CD14-positive monocyte (primary cell): ENCODE results near the gene SDR42E1. TPM values are rescaled to one million over a fixed set of nuclear protein-coding genes. Genes with fewer than 3 reads are reported as not detected.

Source experiments
- DNase-seq, 3 donors: peaks; one replicate each; pipeline ENCODE4 v3.0.0-alpha.2; 2011 to 2022
- H2AFZ ChIP-seq: 2 replicates; pipeline ENCODE4 v1.6.0; 2012; ENCODE audit warnings: mild to moderate bottlenecking, low read depth, low read length, inconsistent platforms; ENCODE audit not compliant: insufficient read depth, poor library complexity, severe bottlenecking
- H3K27ac ChIP-seq, 2 donors: 1 replicate in 1 of 2; 2 replicates in 1 of 2; pipeline ENCODE4 v1.5.1; 2012 to 2013; ENCODE audit warnings: low read length in 2 of 2, control low read depth in 1 of 2, inconsistent platforms in 1 of 2, low read depth in 1 of 2, mild to moderate bottlenecking in 1 of 2
- H3K27me3 ChIP-seq, 2 donors: one replicate each; pipeline versions ENCODE4 v1.6.0 to v1.6.1; 2011 to 2013; ENCODE audit warnings: low read length in 2 of 2; ENCODE audit not compliant: control insufficient read depth in 2 of 2, insufficient read depth in 2 of 2
- H3K36me3 ChIP-seq, 2 donors: replicated peaks in 1 of 2; 1 replicate in 1 of 2; 2 replicates in 1 of 2; pipeline versions ENCODE4 v1.5.1 to v1.6.1; 2012 to 2013; ENCODE audit warnings: low read length in 2 of 2, control low read depth in 1 of 2, inconsistent platforms in 1 of 2, mild to moderate bottlenecking in 1 of 2; ENCODE audit not compliant: insufficient read depth in 2 of 2, control insufficient read depth in 1 of 2
- H3K4me1 ChIP-seq, 2 donors: 1 replicate in 1 of 2; 2 replicates in 1 of 2; pipeline versions ENCODE4 v1.5.1 to v1.6.1; 2012 to 2013; ENCODE audit warnings: low read length in 2 of 2, control low read depth in 1 of 2, inconsistent platforms in 1 of 2, mild to moderate bottlenecking in 1 of 2, moderate library complexity in 1 of 2; ENCODE audit not compliant: insufficient read depth in 2 of 2, control insufficient read depth in 1 of 2
- H3K4me2 ChIP-seq: replicated peaks from 2 replicates; pipeline ENCODE3; 2012; ENCODE audit warnings: low read length, moderate library complexity, mild to moderate bottlenecking; ENCODE audit not compliant: poor library complexity, severe bottlenecking; ENCODE audit errors: extremely low read depth
- H3K4me3 ChIP-seq, 3 experiments: fragments of 200-600 bp in 1 of 3; sonication (generic) in 1 of 3; replicated peaks in 1 of 3; 1 replicate in 2 of 3; 2 replicates in 1 of 3; pipeline ENCODE4 v1.5.1; 2011 to 2013; ENCODE audit warnings: low read length in 3 of 3, mild to moderate bottlenecking in 3 of 3, control low read depth in 2 of 3, low read depth in 2 of 3, inconsistent platforms in 1 of 3, moderate library complexity in 1 of 3
- H3K79me2 ChIP-seq: 2 replicates; pipeline ENCODE4 v1.6.0; 2012; ENCODE audit warnings: mild to moderate bottlenecking, control low read depth, inconsistent platforms, low read length, moderate library complexity; ENCODE audit not compliant: insufficient read depth
- H3K9ac ChIP-seq: 2 replicates; pipeline ENCODE4 v1.6.0; 2017; ENCODE audit warnings: low read length, mild to moderate bottlenecking; ENCODE audit not compliant: insufficient read depth, poor library complexity, severe bottlenecking
- H3K9me3 ChIP-seq, 2 donors: replicated peaks in 1 of 2; 1 replicate in 1 of 2; 2 replicates in 1 of 2; pipeline versions ENCODE4 v1.5.1 to v1.6.1; 2012 to 2013; ENCODE audit warnings: low read length in 2 of 2, control low read depth in 1 of 2; ENCODE audit not compliant: control insufficient read depth in 1 of 2, insufficient read depth in 1 of 2
- H4K20me1 ChIP-seq: 2 replicates; pipeline ENCODE4 v1.6.0; 2012; ENCODE audit warnings: mild to moderate bottlenecking, low read length, control low read depth, moderate library complexity; ENCODE audit not compliant: insufficient read depth
- H3K27ac Mint-ChIP-seq, 7 donors: one replicate each; pipeline ENCODE4 v1.8.0; 2020; ENCODE audit warnings: mild to moderate bottlenecking in 7 of 7, mixed read lengths in 7 of 7, moderate library complexity in 6 of 7, inconsistent platforms in 2 of 7
- H3K27me3 Mint-ChIP-seq, 3 donors: one replicate each; pipeline ENCODE4 v1.8.0; 2021 to 2022; ENCODE audit warnings: low read depth in 3 of 3, mild to moderate bottlenecking in 3 of 3, mixed read lengths in 3 of 3, moderate library complexity in 3 of 3, inconsistent platforms in 1 of 3
- H3K36me3 Mint-ChIP-seq, 2 donors: one replicate each; pipeline ENCODE4 v1.8.0; 2020; ENCODE audit warnings: mixed read lengths in 2 of 2, inconsistent platforms in 1 of 2, mild to moderate bottlenecking in 1 of 2
- H3K4me1 Mint-ChIP-seq: one replicate; pipeline ENCODE4 v1.8.0; 2020; ENCODE audit warnings: mild to moderate bottlenecking, mixed read lengths
- H3K4me3 Mint-ChIP-seq, 2 donors: one replicate each; pipeline ENCODE4 v1.8.0; 2020; ENCODE audit warnings: mild to moderate bottlenecking in 2 of 2, mixed read lengths in 2 of 2, moderate library complexity in 1 of 2
- H3K9me3 Mint-ChIP-seq, 7 donors: one replicate each; pipeline ENCODE4 v1.8.0; 2020 to 2022; ENCODE audit warnings: mixed read lengths in 7 of 7, mild to moderate bottlenecking in 6 of 7, moderate library complexity in 6 of 7, inconsistent platforms in 2 of 7
- WGBS: methylation state at CpG from one replicate; pipeline ENCODE4 v1.1.5; 2013; ENCODE audit warnings: missing lambda C conversion rate; ENCODE audit not compliant: insufficient coverage; 5-methylcytosine and 5-hydroxymethylcytosine counted together
- intact Hi-C, 2 donors: fragments of 100-400 bp; cut with micrococcal nuclease; formaldehyde crosslinking; loops; one replicate each; pipeline versions ENCODE4 v1.15.0 to v1.15.1; 2023
- polyA plus RNA-seq, 3 donors: library from polyadenylated mRNA; depleted of rRNA in 1 of 3; unstranded in 2 of 3; stranded (reverse) in 1 of 3; fragments of 300-500 nt in 2 of 3; fragments of >200 nt in 1 of 3; fragmentation: Illumina TruSeq in 2 of 3; gene quantifications; 1 replicate in 2 of 3; 2 replicates in 1 of 3; pipeline ENCODE4 v1.2.3, GENCODE V29; 2012 to 2021
- TF ChIP-seq, protein P1 (sequence below): fragments of 200-600 bp; IDR thresholded peaks from one replicate; pipeline ENCODE4 v1.8.0; 2022; ENCODE audit warnings: antibody characterized with exemption, mild to moderate bottlenecking

Gene SDR42E1
- polyA plus RNA-seq, 3 donors, result under 0.01 TPM; not detected in 2

DNA sequence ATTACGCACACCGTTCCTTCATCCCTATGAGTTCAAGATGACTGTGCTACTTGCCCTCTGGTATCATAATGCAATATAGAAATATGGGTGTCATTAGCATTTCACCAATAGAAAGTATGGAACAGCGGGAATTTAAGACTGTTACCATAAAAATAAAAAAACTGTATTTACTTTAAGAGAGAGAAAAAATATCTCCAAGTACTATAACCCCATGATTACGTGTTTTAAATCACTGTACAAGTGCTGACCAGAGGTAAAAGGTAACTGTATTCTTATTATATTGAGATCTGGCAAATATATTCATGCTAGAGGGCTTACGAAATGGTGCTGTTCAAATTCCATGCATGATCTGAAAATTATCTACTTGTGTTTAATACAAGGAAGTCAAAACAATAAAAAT lies 5.2 kb downstream of the SDR42E1 start:
- Mint-ChIP-seq H3K4me1 (peaks cover 6% of the 10 kb centered on the region), H3K27me3 (peaks cover 7 to 10% (median 8%) of the 10 kb centered on the region in 3 donors), H3K36me3 (no peaks in the 10 kb centered on the region), H3K9me3 (peaks cover 15 to 34% (median 29%) of the 10 kb centered on the region in 7 donors), H3K27ac (no peak overlapping the region), H3K4me3 (no peak overlapping the region)
- Histone ChIP-seq H3K9me3 (peaks cover 15 to 17% of the 10 kb centered on the region in 2 donors), H3K4me3 (no peak overlapping the region), H3K36me3 (no peaks in the 10 kb centered on the region), H3K27ac (no peak overlapping the region), H2AFZ (no peak overlapping the region), H3K4me2 (no peak overlapping the region), H3K27me3 (peaks cover 0 to 7% of the 10 kb centered on the region in 2 donors), H4K20me1 (no peaks in the 10 kb centered on the region), H3K79me2 (no peaks in the 10 kb centered on the region), H3K4me1 (peaks cover 0 to under 1% of the 10 kb centered on the region in 2 donors), H3K9ac (no peak overlapping the region)
- intact Hi-C loops, result no loop called here
- TF ChIP-seq, protein P1, sequence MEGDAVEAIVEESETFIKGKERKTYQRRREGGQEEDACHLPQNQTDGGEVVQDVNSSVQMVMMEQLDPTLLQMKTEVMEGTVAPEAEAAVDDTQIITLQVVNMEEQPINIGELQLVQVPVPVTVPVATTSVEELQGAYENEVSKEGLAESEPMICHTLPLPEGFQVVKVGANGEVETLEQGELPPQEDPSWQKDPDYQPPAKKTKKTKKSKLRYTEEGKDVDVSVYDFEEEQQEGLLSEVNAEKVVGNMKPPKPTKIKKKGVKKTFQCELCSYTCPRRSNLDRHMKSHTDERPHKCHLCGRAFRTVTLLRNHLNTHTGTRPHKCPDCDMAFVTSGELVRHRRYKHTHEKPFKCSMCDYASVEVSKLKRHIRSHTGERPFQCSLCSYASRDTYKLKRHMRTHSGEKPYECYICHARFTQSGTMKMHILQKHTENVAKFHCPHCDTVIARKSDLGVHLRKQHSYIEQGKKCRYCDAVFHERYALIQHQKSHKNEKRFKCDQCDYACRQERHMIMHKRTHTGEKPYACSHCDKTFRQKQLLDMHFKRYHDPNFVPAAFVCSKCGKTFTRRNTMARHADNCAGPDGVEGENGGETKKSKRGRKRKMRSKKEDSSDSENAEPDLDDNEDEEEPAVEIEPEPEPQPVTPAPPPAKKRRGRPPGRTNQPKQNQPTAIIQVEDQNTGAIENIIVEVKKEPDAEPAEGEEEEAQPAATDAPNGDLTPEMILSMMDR, result no peak
- DNase-seq, result no peak
- no CpG with 5 or more reads among the region's 5 CpGs for WGBS

DNA sequence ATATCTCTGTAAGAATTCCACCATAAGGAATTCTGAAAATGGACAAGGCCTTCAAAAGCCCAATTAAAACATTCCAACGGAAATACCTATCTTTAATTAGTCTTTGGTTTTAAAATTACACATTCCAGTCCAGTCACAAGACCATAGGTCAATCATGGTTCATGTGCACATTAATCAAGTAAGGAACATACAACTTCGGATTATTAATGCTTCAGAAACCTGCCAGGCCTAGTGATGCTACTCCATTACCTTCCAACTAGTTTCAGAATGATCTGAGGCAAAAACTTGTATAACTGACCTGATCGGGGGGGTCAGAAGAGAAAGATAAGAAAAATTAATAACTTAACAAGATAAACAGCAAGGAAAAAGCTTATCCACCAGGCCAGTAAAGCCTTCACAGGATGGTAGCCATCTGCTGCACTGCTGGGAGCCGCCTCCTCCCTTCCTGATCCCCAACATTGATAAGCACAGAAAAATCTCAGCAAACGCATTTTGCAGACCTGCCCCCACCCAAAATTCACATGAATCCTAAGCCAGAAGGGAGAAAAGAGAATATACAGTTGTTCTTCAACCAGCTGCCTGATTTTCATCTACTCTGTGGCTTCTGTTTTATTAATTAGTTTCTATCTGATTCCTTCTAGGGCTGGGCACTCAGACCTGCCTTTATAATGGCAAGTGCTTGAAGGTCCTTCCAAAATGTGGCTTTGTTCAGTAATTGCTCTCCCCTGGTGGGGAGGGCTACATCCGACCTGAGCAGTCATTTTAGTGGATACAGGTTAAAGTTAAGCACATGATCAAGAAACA lies 6.0 kb downstream of the SDR42E1 start:
- H3K9ac ChIP-seq, result no peak overlapping the region
- Mint-ChIP-seq H3K27me3 (peaks cover 0 to 3% (median 2%) of the 10 kb centered on the region in 3 donors), H3K27ac (no peak overlapping the region), H3K9me3 (peaks cover 12 to 27% (median 21%) of the 10 kb centered on the region in 7 donors), H3K4me1 (no peaks in the 10 kb centered on the region), H3K36me3 (no peaks in the 10 kb centered on the region), H3K4me3 (no peak overlapping the region)
- no peaks in the 10 kb centered on the region for H3K4me1 ChIP-seq
- H4K20me1 ChIP-seq, result no peaks in the 10 kb centered on the region
- peaks cover 14 to 17% of the 10 kb centered on the region in 2 donors for H3K9me3 ChIP-seq
- H3K4me3 ChIP-seq, result no peak overlapping the region
- no peak overlapping the region for H2AFZ ChIP-seq
- no peak for DNase-seq
- H3K79me2 ChIP-seq, result no peaks in the 10 kb centered on the region
- H3K4me2 ChIP-seq, result no peak overlapping the region
- peaks cover 0 to 4% of the 10 kb centered on the region in 2 donors for H3K27me3 ChIP-seq
- no peaks in the 10 kb centered on the region for H3K36me3 ChIP-seq
- TF ChIP-seq, protein P1, result no peak
- no peak overlapping the region for H3K27ac ChIP-seq
- 93% methylated on average over 2 of the region's 6 CpGs for WGBS
- intact Hi-C loops, result no loop called here
